Stomach (tissue), 9 donors: Measurements from ENCODE around the gene RCOR3. TPM values are rescaled to one million over a fixed set of nuclear protein-coding genes. Genes with fewer than 3 reads are reported as not detected.

ENCODE experiments used
- DNase-seq, 2 donors: peaks; one replicate each; pipeline versions ENCODE4 v3.0.0 to v3.0.0-alpha.2; 2013 to 2019
- H3K27ac ChIP-seq, 5 donors: fragments of 200-600 bp in 4 of 5; sonication (generic) in 4 of 5; one replicate each; pipeline ENCODE4 v1.5.1; 2013 to 2019; ENCODE audit warnings: mild to moderate bottlenecking in 1 of 5, moderate library complexity in 1 of 5
- H3K27me3 ChIP-seq, 3 donors: fragments of 200-600 bp; sonication (generic); one replicate each; pipeline ENCODE4 v1.5.1; 2017 to 2019; ENCODE audit warnings: mixed run types in 1 of 3
- H3K36me3 ChIP-seq, 4 donors: fragments of 200-600 bp; sonication (generic); 1 replicate in 3 of 4; 2 replicates in 1 of 4; pipeline ENCODE4 v1.5.1; 2016 to 2019
- H3K4me1 ChIP-seq, 4 donors: fragments of 200-600 bp; sonication (generic); one replicate each; pipeline ENCODE4 v1.5.1; 2016 to 2019
- H3K4me3 ChIP-seq, 4 donors: fragments of 200-600 bp; sonication (generic) in 3 of 4; one replicate each; pipeline ENCODE4 v1.5.1; 2016 to 2019; ENCODE audit warnings: mild to moderate bottlenecking in 1 of 4
- H3K9me3 ChIP-seq, 4 donors: fragments of 200-600 bp; sonication (generic); one replicate each; pipeline ENCODE4 v1.5.1; 2016 to 2019
- CTCF ChIP-seq, 7 experiments: fragments of 450-650 bp in 4 of 7; fragments of 200-600 bp in 3 of 7; sonication (generic) in 3 of 7; IDR thresholded peaks; one replicate each; pipeline ENCODE4 v1.5.1; 2016 to 2019; ENCODE audit warnings: antibody characterized with exemption in 7 of 7, control low read depth in 2 of 7, mild to moderate bottlenecking in 1 of 7
- EP300 ChIP-seq: sonication (generic); formaldehyde crosslinking; IDR thresholded peaks from one replicate; pipeline ENCODE4 v1.6.1; 2017; ENCODE audit warnings: antibody characterized with exemption
- POLR2A ChIP-seq, 4 donors: fragments of 450-650 bp; IDR thresholded peaks; one replicate each; pipeline ENCODE4 v1.6.1; 2016; ENCODE audit warnings: antibody characterized with exemption in 4 of 4, control low read depth in 2 of 4, mild to moderate bottlenecking in 1 of 4, moderate library complexity in 1 of 4
- POLR2AphosphoS5 ChIP-seq, 3 donors: sonication (generic); formaldehyde crosslinking; IDR thresholded peaks; one replicate each; pipeline ENCODE4 v1.6.1; 2016; ENCODE audit warnings: antibody characterized with exemption in 3 of 3
- WGBS, 5 donors: extraction: QIAGEN DNeasy Blood & Tissue Kit in 3 of 5; methylation state at CpG; one replicate each; pipeline versions ENCODE4 v1.1.5 to v1.1.7; 2013 to 2018; 5-methylcytosine and 5-hydroxymethylcytosine counted together
- intact Hi-C: fragments of 100-400 bp; cut with DNase I; formaldehyde crosslinking; loops from one replicate; pipeline ENCODE4 v1.15.1; 2023; ENCODE audit warnings: low total_unique reads
- polyA plus RNA-seq, 3 donors: library from polyadenylated mRNA; stranded (reverse); fragments of 200-250 nt; gene quantifications; one replicate each; pipeline ENCODE4 v1.2.3, GENCODE V29; 2013
- total RNA-seq, 5 donors: library from RNA; depleted of rRNA; stranded (reverse); fragments of >200 nt; gene quantifications; one replicate each; pipeline versions ENCODE4 v1.1.0 to v1.2.3, GENCODE V29; 2014 to 2016
- donor health status: healthy with polysubstance abuse.
- donor health status: Bipolar disorder and iron deficiency.
- donor health status: healthy.

The RCOR3 gene
- total and polyA plus RNA-seq, 8 donors, result 11.1 to 128 (median 22.0) TPM

GRCh38 chr1:211285196-211285595 lies 26.0 kb downstream of the RCOR3 start:
- Histone ChIP-seq H3K4me1 (peaks cover 0 to 5% (median 0%) of the 10 kb centered on the region in 4 donors), H3K4me3 (no peak overlapping the region), H3K9me3 (no peaks in the 10 kb centered on the region), H3K36me3 (peaks cover 34 to 94% (median 93%) of the 10 kb centered on the region in 4 donors), H3K27me3 (no peaks in the 10 kb centered on the region), H3K27ac (no peak overlapping the region)
- TF ChIP-seq POLR2A (IDR thresholded peaks at IDR 0.05) (no peak), EP300 (no peak), CTCF (IDR thresholded peaks at IDR 0.05) (no peak), POLR2AphosphoS5 (IDR thresholded peaks at IDR 0.05) (no peak)
- DNase-seq, result no peak
- 71 to 89% (median 86%) methylated on average over 4 of the region's 4 CpGs for WGBS, 5 donors
- intact Hi-C loops, result no loop called here

- TF ChIP-seq EP300, result no peak
- no peak for TF ChIP-seq CTCF (IDR thresholded peaks at IDR 0.05)
- no peak for TF ChIP-seq POLR2AphosphoS5 (IDR thresholded peaks at IDR 0.05)
- no peak for TF ChIP-seq POLR2A (IDR thresholded peaks at IDR 0.05)
- intact Hi-C loops, result no loop called here
- H3K36me3 ChIP-seq, result peaks cover 45 to 94% (median 93%) of the 10 kb centered on the region in 4 donors
- 83 to 96% (median 89%) methylated on average over 3 of the region's 3 CpGs for WGBS, 5 donors
- no peaks in the 10 kb centered on the region for H3K27me3 ChIP-seq
- no peak for DNase-seq
- H3K27ac ChIP-seq, result no peak overlapping the region
- H3K4me1 ChIP-seq, result no peaks in the 10 kb centered on the region
- H3K4me3 ChIP-seq, result no peak overlapping the region
- no peaks in the 10 kb centered on the region for H3K9me3 ChIP-seq
Measured at GRCh38 chr1:211287218-211287617, 28.1 kb downstream of the RCOR3 start.

- DNase-seq, result no peak
- 82 to 95% (median 90%) methylated on average over 2 of the region's 2 CpGs for WGBS, 5 donors
- Histone ChIP-seq H3K4me3 (no peak overlapping the region), H3K27ac (no peak overlapping the region), H3K36me3 (peaks cover 46 to 95% (median 91%) of the 10 kb centered on the region in 4 donors), H3K4me1 (no peaks in the 10 kb centered on the region), H3K27me3 (no peaks in the 10 kb centered on the region), H3K9me3 (no peaks in the 10 kb centered on the region)
- TF ChIP-seq POLR2A (IDR thresholded peaks at IDR 0.05) (no peak), POLR2AphosphoS5 (IDR thresholded peaks at IDR 0.05) (no peak), CTCF (IDR thresholded peaks at IDR 0.05) (no peak), EP300 (no peak)
- intact Hi-C loops, result no loop called here
Measured at GRCh38 chr1:211292411-211292810, 33.2 kb downstream of the RCOR3 start.

GRCh38 chr1:211296396-211296795 lies 37.2 kb downstream of the RCOR3 start:
- Histone ChIP-seq H3K36me3 (peaks cover 15 to 98% (median 96%) of the 10 kb centered on the region in 4 donors), H3K4me3 (no peak overlapping the region), H3K27ac (no peak overlapping the region), H3K27me3 (no peaks in the 10 kb centered on the region), H3K9me3 (no peaks in the 10 kb centered on the region), H3K4me1 (no peaks in the 10 kb centered on the region)
- intact Hi-C loops, result no loop called here
- TF ChIP-seq POLR2AphosphoS5 (IDR thresholded peaks at IDR 0.05), result no peak
- no peak for TF ChIP-seq EP300
- TF ChIP-seq POLR2A (IDR thresholded peaks at IDR 0.05), result no peak
- TF ChIP-seq CTCF (IDR thresholded peaks at IDR 0.05), result no peak
- no peak for DNase-seq
